OCI-M2 (cell line): ENCODE results near the gene LIN28B.
"Not testable (repeated sequence)": the region's sequence is repeated elsewhere in the genome, so short reads cannot be mapped to it uniquely, and the experiment has no call there.

Experiments used
- DNase-seq: peaks from one replicate; lab custom pipeline; 2025; ENCODE audit not compliant: unreplicated experiment; lab: John Stamatoyannopoulos, UW

LIN28B gene

GRCh38 chr6:104956731-104957294, at the start of gene LIN28B:
Gene LIN28B, plus strand, starts transcription at chr6:104957107. Its CDS starts 144 bp downstream, at chr6:104957251.
- no peak for DNase-seq

GRCh38 chr6:104908031-104908887, 48.6 kb upstream of the LIN28B start:
- no peak for DNase-seq

- DNase-seq = no peak
Observed at GRCh38 chr6:104908888-104909525, 47.9 kb upstream of the LIN28B start.

GRCh38 chr6:104921896-104922295, 35.0 kb upstream of the LIN28B start:
- no peak for DNase-seq

- DNase-seq = no peak
Observed at GRCh38 chr6:104928141-104928540, 28.8 kb upstream of the LIN28B start.

- no peak for DNase-seq
Observed at GRCh38 chr6:104929353-104929752, 27.6 kb upstream of the LIN28B start.

GRCh38 chr6:104930939-104931338, 26.0 kb upstream of the LIN28B start:
- no peak for DNase-seq

GRCh38 chr6:104936766-104937535, 20.0 kb upstream of the LIN28B start:
- no peak for DNase-seq

GRCh38 chr6:104940238-104940892, 16.5 kb upstream of the LIN28B start:
- DNase-seq = no peak

- no peak for DNase-seq
Observed at GRCh38 chr6:104940893-104941728, 15.8 kb upstream of the LIN28B start.

GRCh38 chr6:104941729-104942091, 15.2 kb upstream of the LIN28B start:
- no peak for DNase-seq

GRCh38 chr6:104943781-104944180, 13.1 kb upstream of the LIN28B start:
- no peak for DNase-seq

- DNase-seq = no peak
Observed at GRCh38 chr6:104949206-104949605, 7.7 kb upstream of the LIN28B start.

- no peak for DNase-seq
Observed at GRCh38 chr6:104951677-104952076, 5.2 kb upstream of the LIN28B start.

GRCh38 chr6:104952911-104953399, 4.0 kb upstream of the LIN28B start:
- no peak for DNase-seq

GRCh38 chr6:104953400-104954189, 3.3 kb upstream of the LIN28B start:
- not testable (repeated sequence) for DNase-seq

GRCh38 chr6:104954190-104954797, 2.6 kb upstream of the LIN28B start:
- DNase-seq = peak; percentile 41

- DNase-seq = no peak
Observed at GRCh38 chr6:104955491-104955890, 1.4 kb upstream of the LIN28B start.
